GM12878 (cell line): ENCODE data around the gene ITFG1. TPM values are rescaled to one million over a fixed set of nuclear protein-coding genes. Genes with fewer than 3 reads are reported as not detected.
A peak's percentile ranks its signal among the peaks of the same experiment; 100 is the strongest.

Experiments
- ATAC-seq: fragments of 200-7000 bp; cut with Tn5 transposase; 3 replicates; pipeline ENCODE4 v1.9.1; 2020; ENCODE audit warnings: mild to moderate bottlenecking, moderate library complexity
- BruUV-seq: library from RNA; stranded (reverse); fragments of 400-500 nt; replicated peaks from 2 replicates; lab custom pipeline; 2021; lab: Mats Ljungman, UMichigan
- CTCF ChIA-PET: fragments of 300-600 bp; sonication (Branson Sonifier 250); formaldehyde crosslinking; extraction: SDS; loops from one replicate; lab custom pipeline; 2021; ENCODE audit warnings: inconsistent platforms; lab: Yijun Ruan, JAX
- POLR2A ChIA-PET: fragments of 350-600 bp; formaldehyde crosslinking; extraction: SDS; loops from one replicate; lab custom pipeline; 2021; ENCODE audit warnings: inconsistent platforms; lab: Charles Lee
- RAD21 ChIA-PET: fragments of 300-600 bp; sonication (Branson Sonifier 250); formaldehyde crosslinking; loops from one replicate; lab custom pipeline; 2023; ENCODE audit warnings: antibody characterized with exemption; ENCODE audit not compliant: unreplicated experiment; lab: Charles Lee
- SMC1A ChIA-PET: fragments of 300-600 bp; sonication (Branson Sonifier 250); formaldehyde crosslinking; loops from one replicate; lab custom pipeline; 2023; ENCODE audit not compliant: unreplicated experiment, uncharacterized antibody; lab: Charles Lee
- DNase-seq: peaks from one replicate; pipeline ENCODE4 v3.0.0-alpha.2; 2011; ENCODE audit warnings: low read depth, low spot score
- FAIRE-seq: peaks from 3 replicates; lab custom pipeline; 2011; peaks lifted over from hg19 to GRCh38; lab: Jason Lieb, UNC
- H2AFZ ChIP-seq: 2 replicates; pipeline ENCODE4 v1.6.0; 2011; ENCODE audit warnings: low read depth, low read length, control low read depth; ENCODE audit not compliant: control insufficient read depth
- H3K27ac ChIP-seq: 2 replicates; pipeline ENCODE4 v1.5.1; 2011; ENCODE audit warnings: control low read depth; ENCODE audit not compliant: control insufficient read depth, insufficient read depth
- H3K27me3 ChIP-seq, 2 experiments: replicated peaks in 1 of 2; 2 replicates each; pipeline versions ENCODE4 v1.6.0 to v1.6.1; 2011; ENCODE audit warnings: low read length in 1 of 2; ENCODE audit not compliant: control insufficient read depth in 2 of 2, insufficient read depth in 2 of 2
- H3K36me3 ChIP-seq, 2 experiments: 2 replicates each; pipeline ENCODE4 v1.5.1; 2011; ENCODE audit warnings: low read length in 1 of 2; ENCODE audit not compliant: control insufficient read depth in 2 of 2, insufficient read depth in 2 of 2
- H3K4me1 ChIP-seq: 2 replicates; pipeline ENCODE4 v1.6.1; 2011; ENCODE audit warnings: mild to moderate bottlenecking, low read length, moderate library complexity, mixed read lengths; ENCODE audit not compliant: control insufficient read depth, insufficient read depth
- H3K4me2 ChIP-seq: 2 replicates; pipeline ENCODE4 v1.6.0; 2011; ENCODE audit warnings: control low read depth; ENCODE audit not compliant: control insufficient read depth, insufficient read depth
- H3K4me3 ChIP-seq: fragments of 200-600 bp; sonication (generic); 2 replicates; pipeline ENCODE4 v1.5.1; 2016
- H3K79me2 ChIP-seq: 2 replicates; pipeline ENCODE4 v1.6.0; 2011; ENCODE audit warnings: low read length; ENCODE audit not compliant: control insufficient read depth, insufficient read depth
- H3K9ac ChIP-seq: 2 replicates; pipeline ENCODE4 v1.8.0; 2011; ENCODE audit warnings: low read length, control low read depth, mixed read lengths; ENCODE audit not compliant: control insufficient read depth, insufficient read depth
- H3K9me3 ChIP-seq: replicated peaks from 3 replicates; pipeline ENCODE4 v1.5.1; 2011; ENCODE audit warnings: mild to moderate bottlenecking, low read length; ENCODE audit not compliant: control insufficient read depth, insufficient read depth
- H4K20me1 ChIP-seq: 2 replicates; pipeline ENCODE4 v1.6.0; 2011; ENCODE audit not compliant: control insufficient read depth, insufficient read depth
- ATF7 ChIP-seq: fragments of 450-650 bp; IDR thresholded peaks from 2 replicates; pipeline ENCODE4 v1.6.1; 2016; ENCODE audit warnings: low read depth, mild to moderate bottlenecking
- BACH1 ChIP-seq: fragments of 450-650 bp; IDR thresholded peaks from 2 replicates; pipeline ENCODE4 v1.6.1; 2017; ENCODE audit warnings: mild to moderate bottlenecking, borderline replicate concordance
- CBFB ChIP-seq: IDR thresholded peaks from 2 replicates; pipeline ENCODE4 v1.6.1; 2016; ENCODE audit warnings: antibody characterized with exemption, low read depth
- EGR1 ChIP-seq, 2 experiments: IDR thresholded peaks; 1 replicate in 1 of 2; 2 replicates in 1 of 2; pipeline ENCODE4 v1.6.1; 2011 to 2012; ENCODE audit warnings: low read depth in 2 of 2, low read length in 2 of 2, borderline replicate concordance in 1 of 2, mild to moderate bottlenecking in 1 of 2, moderate library complexity in 1 of 2
- EP300 ChIP-seq, 2 experiments: fragments of 150-350 bp in 1 of 2; IDR thresholded peaks; 2 replicates each; pipeline ENCODE4 v1.6.1; 2011 to 2012; ENCODE audit warnings: low read depth in 2 of 2, low read length in 2 of 2, borderline replicate concordance in 1 of 2, improper control_type of control experiment in 1 of 2, inconsistent platforms in 1 of 2; ENCODE audit not compliant: control insufficient read depth in 1 of 2
- ESRRA ChIP-seq: IDR thresholded peaks from 2 replicates; pipeline ENCODE4 v1.6.1; 2012; ENCODE audit warnings: mild to moderate bottlenecking, low read length, improper control_type of control experiment
- HDGF ChIP-seq: fragments of 450-650 bp; IDR thresholded peaks from 2 replicates; pipeline ENCODE4 v1.6.1; 2016; ENCODE audit warnings: antibody characterized with exemption
- IKZF2 ChIP-seq, 2 experiments: fragments of 450-650 bp; IDR thresholded peaks; 2 replicates each; pipeline ENCODE4 v1.6.1; 2017; ENCODE audit warnings: mild to moderate bottlenecking in 2 of 2, moderate library complexity in 2 of 2
- IRF4 ChIP-seq: IDR thresholded peaks from 2 replicates; pipeline ENCODE4 v1.6.1; 2011; ENCODE audit warnings: low read depth, low read length
- JUND ChIP-seq: IDR thresholded peaks from 2 replicates; pipeline ENCODE4 v1.6.1; 2012; ENCODE audit warnings: low read depth, mild to moderate bottlenecking, low read length, improper control_type of control experiment, moderate library complexity
- MTA2 ChIP-seq: fragments of 450-650 bp; IDR thresholded peaks from 2 replicates; pipeline ENCODE4 v1.6.1; 2016; ENCODE audit warnings: low read depth, mild to moderate bottlenecking, moderate library complexity
- NRF1 ChIP-seq: conservative IDR thresholded peaks from 2 replicates; pipeline ENCODE4 v1.6.1; 2011; ENCODE audit warnings: mild to moderate bottlenecking, low read depth, low read length, improper control_type of control experiment
- PBX3 ChIP-seq: IDR thresholded peaks from 2 replicates; pipeline ENCODE4 v1.6.1; 2011; ENCODE audit warnings: mild to moderate bottlenecking, low read depth, low read length, moderate library complexity; ENCODE audit not compliant: insufficient replicate concordance
- POLR2AphosphoS5 ChIP-seq: IDR thresholded peaks from 2 replicates; pipeline ENCODE4 v1.6.1; 2011; ENCODE audit warnings: mild to moderate bottlenecking, low read length, inconsistent platforms
- PRDM15 ChIP-seq: fragments of 450-650 bp; formaldehyde crosslinking; IDR thresholded peaks from 2 replicates; pipeline ENCODE4 v1.4.0; 2020; ENCODE audit warnings: mild to moderate bottlenecking, moderate library complexity
- SREBF1 ChIP-seq: IDR thresholded peaks from 2 replicates; pipeline ENCODE4 v1.6.1; 2012; ENCODE audit warnings: mild to moderate bottlenecking, low read length
- TCF7 ChIP-seq: IDR thresholded peaks from 2 replicates; pipeline ENCODE4 v1.6.1; 2014; ENCODE audit warnings: antibody characterized with exemption, borderline replicate concordance
- ZNF207 ChIP-seq: fragments of 450-650 bp; IDR thresholded peaks from 2 replicates; pipeline ENCODE4 v1.6.1; 2014; ENCODE audit warnings: antibody characterized with exemption, mild to moderate bottlenecking, borderline replicate concordance
- ZNF217 ChIP-seq: fragments of 450-650 bp; IDR thresholded peaks from 2 replicates; pipeline ENCODE4 v1.6.1; 2017; ENCODE audit warnings: antibody characterized with exemption, mild to moderate bottlenecking
- WGBS: methylation state at CpG from one replicate; pipeline ENCODE4 v1.1.6; 2016; ENCODE audit warnings: low lambda C conversion rate; ENCODE audit not compliant: insufficient replicate concordance, insufficient coverage; ENCODE audit errors: missing lambda C conversion rate; 5-methylcytosine and 5-hydroxymethylcytosine counted together
- in situ Hi-C: fragments of 300-500 bp; cut with MboI; formaldehyde crosslinking; loops from 9 replicates; pipeline ENCODE4 v1.14.3; 2018; ENCODE audit warnings: mixed read lengths
- intact Hi-C: fragments of 100-400 bp; cut with micrococcal nuclease; formaldehyde crosslinking; loops from one replicate; pipeline ENCODE4 v1.14.2; 2022; ENCODE audit not compliant: unreplicated experiment
- polyA plus RNA-seq, 11 experiments: library from polyadenylated mRNA; depleted of rRNA in 4 of 11; unstranded in 6 of 11; stranded (reverse) in 5 of 11; fragments of >200 nt; fragmentation: Nextera tagmentation in 4 of 11; fragmentation: Illumina TruSeq in 1 of 11; extraction: Ambion mirVana in 4 of 11; extraction: Trizol in 1 of 11; gene quantifications; 1 replicate in 1 of 11; 2 replicates in 10 of 11; pipeline versions ENCODE4 v1.2.1 to v1.2.3, GENCODE V29; 2011 to 2016; ENCODE audit warnings: inconsistent platforms in 2 of 11, missing spikeins in 2 of 11, low read depth in 1 of 11
- total RNA-seq, 4 experiments: library from RNA; depleted of rRNA in 3 of 4; stranded (reverse); fragments of >200 nt in 3 of 4; fragmentation: Illumina TruSeq in 1 of 4; extraction: Trizol in 1 of 4; gene quantifications; 2 replicates each; pipeline versions ENCODE4 v1.2.1 to v1.2.3, GENCODE V29; 2013 to 2021

Gene ITFG1
- total and polyA plus RNA-seq, 10 of the 15 experiments (the other 5 are each of a cell fraction or from before 2014, with no cell fraction given), result 9.3 to 56.3 (median 28.6) TPM

DNA sequence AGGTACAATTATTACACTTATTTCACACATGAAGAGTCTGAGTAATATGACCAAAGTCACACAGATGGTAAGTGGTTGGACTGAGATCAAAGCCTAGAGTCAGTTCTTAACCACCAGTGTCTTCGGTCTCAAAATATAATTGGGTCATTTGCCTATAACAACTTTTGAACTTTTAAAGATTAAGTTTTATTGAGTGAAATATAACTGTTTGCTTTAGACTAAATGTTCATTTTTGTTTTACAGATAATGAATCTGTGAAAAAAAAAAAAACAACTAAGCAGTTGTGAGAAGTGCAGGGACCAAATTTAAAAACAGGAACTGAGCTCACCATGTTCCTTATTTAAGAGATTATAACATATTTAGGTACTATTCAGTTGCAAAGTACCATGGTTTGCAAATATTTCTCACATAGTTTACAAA lies 150.1 kb downstream of the ITFG1 start:
- POLR2A ChIA-PET, result no interaction called here
- H3K9me3 ChIP-seq, result no peaks in the 10 kb centered on the region
- peaks cover 11% of the 10 kb centered on the region; the same call in 1 of the 2 replicates for H3K4me1 ChIP-seq
- SMC1A ChIA-PET, result interaction anchor here (0.6 to 2.1 kb wide), 9 partner anchors 8 to 273 kb away, joined by 3 to 5 read pairs (median 3); no protein-coding TSS in a partner anchor
- WGBS, result 7% methylated on average over 1 of the region's 1 CpG
- peak overlapping the region; percentile 64; the same call in 1 of the 2 replicates for H3K27ac ChIP-seq
- H3K79me2 ChIP-seq, result no peaks in the 10 kb centered on the region
- FAIRE-seq, result peak; percentile 80
- ATAC-seq, result peak; percentile 94
- in situ Hi-C loops, result no loop called here
- H3K27me3 ChIP-seq, result no peaks in the 10 kb centered on the region
- CTCF ChIA-PET, result interaction anchor here (1.3 kb wide), 1 partner anchor 10 kb away, joined by 3 read pairs; no protein-coding TSS in a partner anchor
- intact Hi-C loops, result loop anchor here (10.0 kb wide), 1 partner anchor 154 kb away; the partner anchor contains the start of genes ITFG1 and PHKB
- no peak overlapping the region for H3K9ac ChIP-seq
- BruUV-seq, result no TSS peak
- peak overlapping the region; percentile 21; the same call in 1 of the 2 replicates for H3K4me2 ChIP-seq
- RAD21 ChIA-PET, result interaction anchor here (0.6 to 1.3 kb wide), 4 partner anchors 10 to 184 kb away, joined by 3 to 4 read pairs (median 3); no protein-coding TSS in a partner anchor
- DNase-seq, result peak; percentile 17
- H2AFZ ChIP-seq, result no peak overlapping the region; the same call in 1 of the 2 replicates
- no peaks in the 10 kb centered on the region for H3K36me3 ChIP-seq
- no peak overlapping the region for H3K4me3 ChIP-seq
- no peaks in the 10 kb centered on the region for H4K20me1 ChIP-seq
- TF ChIP-seq PRDM15 (CRISPR knock-in tag), result no peak
- TF ChIP-seq EP300 (IDR thresholded peaks at IDR 0.05; ENCODE audit: borderline replicate concordance in 1 of 2, control insufficient read depth in 1 of 2, low read depth in 2 of 2, low read length in 2 of 2), result peak; percentile 47 to 57; a peak in 2 of 4 replicates
- no peak; a peak in 2 of 4 replicates for TF ChIP-seq IKZF2 (IDR thresholded peaks at IDR 0.05)
- no peak for TF ChIP-seq JUND
- TF ChIP-seq SREBF1, result no peak
- TF ChIP-seq NRF1, result no peak
- no peak for TF ChIP-seq PBX3
- no peak for TF ChIP-seq CBFB
- TF ChIP-seq ATF7, result peak; percentile 68; the same call in 1 of the 2 replicates
- TF ChIP-seq ZNF207, result no peak
- TF ChIP-seq MTA2, result peak; percentile 98
- TF ChIP-seq POLR2AphosphoS5, result no peak
- peak; percentile 92 for TF ChIP-seq TCF7
- TF ChIP-seq IRF4, result no peak
- TF ChIP-seq BACH1, result no peak
- peak; percentile 76; the same call in 1 of the 2 replicates for TF ChIP-seq ZNF217
- TF ChIP-seq EGR1 (IDR thresholded peaks at IDR 0.05; ENCODE audit: borderline replicate concordance in 1 of 2, low read depth in 2 of 2, low read length in 2 of 2), result no peak
- TF ChIP-seq ESRRA, result no peak
- TF ChIP-seq HDGF, result no peak
